Tracheal epithelial cell (primary cell): ENCODE measurements around the gene ARMC9. TPM values are rescaled to one million over a fixed set of nuclear protein-coding genes. Genes with fewer than 3 reads are reported as not detected.

Experiments used
- total RNA-seq: library from RNA; depleted of rRNA; stranded (reverse); fragments of >200 nt; gene quantifications from 2 replicates; pipeline ENCODE4 v1.2.1, GENCODE V29; 2014

The ARMC9 gene
- total RNA-seq = 6.6 and 11.3 TPM in 2 replicates

DNA sequence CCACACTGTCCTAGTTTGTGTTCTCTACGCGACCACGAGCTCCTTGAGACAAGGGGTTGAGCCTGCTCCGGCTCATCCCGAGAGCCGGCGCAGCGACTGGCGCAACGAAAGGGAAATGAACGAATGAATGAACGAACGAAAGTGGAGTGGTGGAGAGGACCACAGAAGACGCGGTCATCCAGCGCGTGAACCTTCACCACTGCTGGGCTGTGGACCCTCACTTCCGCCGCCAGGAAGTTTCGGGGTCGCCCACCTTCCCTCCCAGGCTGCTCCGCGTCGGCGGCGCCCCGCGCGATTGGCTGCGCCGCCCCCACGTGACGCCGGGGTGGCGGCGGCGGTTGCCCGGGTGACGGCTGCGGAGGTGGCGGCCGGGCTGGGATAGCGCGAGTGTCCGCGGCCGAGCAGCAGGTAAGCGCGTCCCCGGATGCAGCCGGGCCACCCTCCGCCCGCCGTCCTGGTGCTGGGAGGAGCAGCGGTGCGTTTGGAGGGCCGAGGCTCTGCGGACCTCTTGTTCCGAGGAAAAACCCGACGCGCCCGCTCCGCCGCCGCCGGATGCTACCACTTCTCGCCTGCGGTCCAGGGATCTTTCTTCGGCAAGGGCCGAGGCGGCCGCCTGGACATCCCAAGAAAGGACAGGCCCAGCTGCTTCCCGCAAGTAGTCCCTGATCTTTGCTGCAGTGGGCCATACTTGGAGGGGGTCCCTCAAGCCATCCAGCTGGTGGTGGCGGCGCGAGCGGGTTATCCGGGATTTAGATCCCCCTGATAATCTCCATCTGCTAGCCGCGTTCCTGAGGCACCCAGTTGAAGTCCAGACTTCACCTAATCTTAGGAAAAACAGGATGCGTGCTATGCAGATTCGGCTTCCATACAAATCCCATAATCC lies at the start of gene ARMC9:
ARMC9 (plus strand) TSS at position 341 of the 883 bp plus-strand sequence. CDS start 7,608 bp downstream, outside the sequence.

DNA sequence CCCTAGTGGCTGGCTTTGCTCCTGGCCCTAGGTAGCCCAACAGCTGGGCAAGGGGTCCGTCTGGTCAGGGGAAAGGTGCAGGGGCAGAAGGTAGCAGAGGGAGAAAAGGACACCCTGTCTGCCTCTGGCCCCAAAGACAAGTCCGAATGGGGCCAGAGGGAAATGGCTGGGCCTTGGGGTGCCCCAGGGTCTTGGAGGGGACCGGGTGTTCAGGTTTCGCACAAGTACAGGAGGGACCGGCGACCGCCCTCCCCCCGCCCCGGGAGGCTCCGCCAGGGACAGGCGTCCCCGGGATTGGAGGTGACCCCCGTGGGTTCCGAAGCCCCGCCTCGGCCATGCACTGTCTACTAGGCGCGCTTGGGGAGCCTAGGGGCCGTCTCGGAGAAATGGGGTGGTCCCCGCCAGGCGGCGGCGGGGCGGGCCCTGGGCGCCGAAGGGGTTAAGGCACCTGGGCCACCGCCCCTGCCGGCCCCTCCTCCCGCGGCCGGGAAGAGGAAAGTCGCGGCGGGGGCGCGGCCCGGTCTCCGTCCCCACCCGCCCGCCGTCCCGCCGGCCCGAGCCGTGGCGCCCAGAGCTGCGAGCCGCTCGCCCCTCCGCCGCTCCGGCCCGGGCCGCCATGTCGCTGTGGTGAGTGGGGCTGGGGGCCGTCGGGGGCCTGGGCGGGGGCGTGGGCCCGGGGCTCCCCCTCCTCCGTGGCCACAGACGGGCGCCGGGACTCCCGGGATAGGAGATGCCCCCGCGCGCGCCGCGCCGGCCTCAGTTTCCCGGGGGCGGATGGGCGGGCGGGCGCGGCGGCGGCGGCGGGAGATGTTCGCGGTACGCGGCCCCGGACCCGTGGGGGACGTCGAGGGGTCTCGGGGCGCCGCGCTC lies 197.0 kb downstream of the ARMC9 start, which contains the start of gene B3GNT7:
B3GNT7 (plus strand) TSS at position 523 of the 870 bp plus-strand sequence; CDS start at position 617, 94 bp downstream.

Other genes with a start within 250 kb of the ARMC9 start
- not detected in 2 replicates for gene SPATA3, start 202.5 kb upstream of the ARMC9 start, total RNA-seq
- gene C2orf72, start 161.1 kb upstream of the ARMC9 start, total RNA-seq = 0.24 TPM in 1 of 2 replicates, not detected in the other
- 53.9 and 68.7 TPM in 2 replicates for gene PSMD1, start 141.8 kb upstream of the ARMC9 start, total RNA-seq
- not detected in 2 replicates for gene HTR2B, start 73.6 kb upstream of the ARMC9 start, total RNA-seq
- gene B3GNT7, start 197.1 kb downstream of the ARMC9 start, total RNA-seq = 0.21 and 1.7 TPM in 2 replicates